ENCODE data around the gene AMD1.

DNA sequence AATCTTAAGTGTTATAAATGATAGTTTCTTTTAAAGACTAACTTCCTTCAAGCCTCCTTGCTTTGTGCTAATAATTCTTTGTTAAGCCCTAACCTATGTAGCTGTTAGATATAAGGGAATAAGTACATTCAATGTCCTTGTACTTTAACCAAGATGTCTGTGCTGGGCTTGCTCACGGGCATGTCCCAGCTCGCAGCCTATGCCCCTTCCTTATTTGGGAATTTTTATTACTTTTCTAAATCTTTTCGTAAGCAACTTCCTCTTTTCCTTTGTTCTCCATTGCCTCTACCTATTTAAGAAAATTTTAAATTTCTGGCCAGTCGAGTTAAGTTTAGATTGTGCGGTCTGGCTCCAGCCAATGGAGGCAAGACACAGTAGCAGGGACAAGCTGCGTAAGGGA is 33.3 kb upstream of the AMD1 start:
- TF ChIP-seq, protein P1, sequence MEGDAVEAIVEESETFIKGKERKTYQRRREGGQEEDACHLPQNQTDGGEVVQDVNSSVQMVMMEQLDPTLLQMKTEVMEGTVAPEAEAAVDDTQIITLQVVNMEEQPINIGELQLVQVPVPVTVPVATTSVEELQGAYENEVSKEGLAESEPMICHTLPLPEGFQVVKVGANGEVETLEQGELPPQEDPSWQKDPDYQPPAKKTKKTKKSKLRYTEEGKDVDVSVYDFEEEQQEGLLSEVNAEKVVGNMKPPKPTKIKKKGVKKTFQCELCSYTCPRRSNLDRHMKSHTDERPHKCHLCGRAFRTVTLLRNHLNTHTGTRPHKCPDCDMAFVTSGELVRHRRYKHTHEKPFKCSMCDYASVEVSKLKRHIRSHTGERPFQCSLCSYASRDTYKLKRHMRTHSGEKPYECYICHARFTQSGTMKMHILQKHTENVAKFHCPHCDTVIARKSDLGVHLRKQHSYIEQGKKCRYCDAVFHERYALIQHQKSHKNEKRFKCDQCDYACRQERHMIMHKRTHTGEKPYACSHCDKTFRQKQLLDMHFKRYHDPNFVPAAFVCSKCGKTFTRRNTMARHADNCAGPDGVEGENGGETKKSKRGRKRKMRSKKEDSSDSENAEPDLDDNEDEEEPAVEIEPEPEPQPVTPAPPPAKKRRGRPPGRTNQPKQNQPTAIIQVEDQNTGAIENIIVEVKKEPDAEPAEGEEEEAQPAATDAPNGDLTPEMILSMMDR (conservative IDR thresholded peaks at IDR 0.05; ENCODE audit: low read depth, low read length): no peak
- no peak for TF ChIP-seq EZH2 (IDR thresholded peaks at IDR 0.05; ENCODE audit: borderline replicate concordance, low read depth, low read length, poor library complexity, severe bottlenecking)
